NK-92 treated with Interleukin-12 subunit alpha and Interleukin-12 subunit beta, amount 100 ng/mL, for 24 hours (cell line): ENCODE measurements around the gene OR9A4.

Source experiments
- DNase-seq: peaks from one replicate; lab custom pipeline; 2025; lab: John Stamatoyannopoulos, UW

The OR9A4 gene

DNA sequence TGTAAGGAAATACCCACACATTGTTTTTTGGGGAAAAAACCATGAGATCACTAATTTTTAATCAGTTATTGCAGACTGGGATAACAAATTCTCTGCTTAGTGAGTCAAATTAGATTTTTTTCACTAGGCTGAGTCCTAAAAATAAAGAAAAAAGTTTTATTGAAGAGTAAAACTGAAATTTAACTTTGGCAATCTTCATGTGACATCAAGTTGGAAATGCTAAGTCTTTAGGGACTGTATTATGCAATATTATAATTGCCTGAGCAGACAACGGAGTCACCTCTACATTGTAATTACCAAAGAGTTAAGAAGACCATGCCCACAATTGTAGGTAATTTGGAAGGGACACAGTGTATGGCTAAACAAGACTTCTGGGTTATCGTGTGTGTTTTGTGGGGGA lies 32.8 kb downstream of the OR9A4 start:
- DNase-seq: no peak

DNA sequence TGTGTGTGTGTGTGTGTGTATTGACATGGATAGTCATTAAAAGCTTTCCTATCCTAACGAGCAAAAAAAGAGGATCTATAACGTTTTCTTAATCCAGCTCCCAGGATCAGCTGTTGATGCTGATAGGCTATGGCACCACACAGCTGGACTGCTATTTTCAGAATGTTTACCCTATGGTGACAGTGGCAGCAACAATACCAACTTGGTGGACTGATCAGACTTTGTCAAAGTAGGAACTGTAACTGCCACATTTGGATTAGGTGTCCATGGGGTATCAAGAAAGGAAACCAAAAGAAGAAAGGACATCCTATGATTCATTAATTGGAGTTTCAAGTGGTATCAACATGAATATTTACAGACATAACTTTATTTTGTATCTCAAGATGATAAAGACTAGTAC lies 33.3 kb downstream of the OR9A4 start:
- DNase-seq: no peak

DNA sequence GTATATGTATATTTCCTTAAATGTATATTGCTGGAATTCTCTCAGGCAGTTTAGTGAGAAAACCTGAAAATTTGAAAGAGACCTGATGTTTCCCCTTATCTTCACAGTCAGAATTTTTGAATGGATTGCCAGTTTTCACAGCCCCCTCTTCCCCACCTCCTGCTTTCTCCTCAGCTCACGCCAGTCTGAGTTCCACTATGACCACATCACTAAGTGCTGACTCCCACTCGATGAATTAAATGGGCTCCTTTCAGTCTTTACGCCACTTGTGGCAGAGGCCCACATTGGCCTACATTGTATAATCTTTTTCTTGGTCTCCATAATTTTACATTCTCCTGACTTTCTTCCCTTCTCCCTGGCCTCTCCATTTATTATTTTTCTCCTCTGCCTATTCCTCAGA lies 33.7 kb downstream of the OR9A4 start:
- DNase-seq: no peak

DNA sequence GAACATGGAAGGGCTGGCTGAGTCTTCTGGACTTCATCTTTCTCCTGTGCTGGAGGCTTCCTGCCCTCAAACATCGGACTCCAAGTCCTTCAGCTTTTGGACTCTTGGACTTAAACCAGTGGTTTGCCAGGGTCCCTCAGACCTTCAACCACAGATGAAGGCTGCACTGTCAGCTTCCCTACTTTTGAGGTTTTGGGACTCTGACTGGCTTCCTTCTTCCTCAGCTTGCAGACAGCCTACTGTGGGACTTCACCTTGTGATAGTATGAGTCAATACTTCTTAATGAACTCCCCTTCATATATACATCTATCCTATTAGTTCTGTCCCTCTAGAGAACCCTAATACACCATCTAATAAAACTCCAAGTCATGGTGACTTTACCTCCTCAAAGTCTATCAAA lies 34.6 kb downstream of the OR9A4 start:
- DNase-seq: no peak

DNA sequence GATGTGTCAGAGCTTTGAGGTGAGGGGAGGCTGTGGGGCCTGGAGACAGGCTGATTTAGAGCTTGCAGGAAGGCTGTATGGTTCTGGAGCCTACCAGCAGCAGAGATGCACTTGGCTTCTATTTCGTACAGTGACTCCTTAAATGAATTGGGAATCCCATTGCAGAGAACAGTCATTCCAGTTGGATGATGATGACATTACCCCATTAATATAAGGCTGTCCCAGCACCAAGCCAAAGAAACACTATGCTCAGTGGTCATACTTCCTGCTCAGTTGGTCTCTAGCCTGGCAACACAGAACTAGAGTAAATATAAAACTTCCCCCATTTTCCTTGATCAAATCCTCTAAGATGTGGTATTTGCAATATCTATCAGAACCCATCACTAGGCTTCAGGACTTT lies 36.3 kb downstream of the OR9A4 start:
- no peak for DNase-seq

DNA sequence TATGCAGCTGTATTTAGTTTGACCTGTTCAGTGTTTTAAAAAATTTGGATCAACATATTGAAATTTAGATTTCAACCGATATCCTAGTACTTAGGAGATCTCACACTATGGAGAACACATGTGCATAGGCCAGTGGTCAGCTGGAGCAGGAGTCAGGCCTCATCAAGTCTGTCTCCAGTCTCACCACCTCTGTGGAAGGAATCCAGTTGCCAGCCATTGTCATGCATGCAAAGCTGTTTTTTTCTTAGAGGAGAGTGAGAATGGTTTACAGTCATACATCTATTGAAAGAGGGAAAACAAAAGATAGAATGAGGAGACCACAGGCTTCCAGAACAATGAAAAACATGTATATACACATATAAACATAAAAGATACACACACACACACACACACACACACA lies 38.1 kb downstream of the OR9A4 start:
- no peak for DNase-seq

DNA sequence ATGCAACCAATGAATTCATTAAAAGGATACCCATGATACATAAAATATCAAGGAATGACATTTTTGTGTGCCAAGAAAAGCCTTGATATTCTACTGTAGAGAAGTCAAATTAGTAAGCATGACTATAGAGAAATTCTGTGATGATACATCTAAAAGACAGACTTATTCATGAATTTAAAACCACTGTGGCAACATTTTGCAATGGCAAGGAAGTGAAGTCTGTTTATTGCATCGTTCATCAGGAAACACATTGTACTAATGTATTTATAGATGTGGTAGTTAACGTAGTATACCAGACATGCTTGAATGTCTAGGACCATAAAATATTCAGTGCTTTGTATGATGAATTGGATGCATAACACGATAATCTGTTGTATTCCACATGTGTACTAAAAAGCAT lies 39.9 kb downstream of the OR9A4 start:
- no peak for DNase-seq

DNA sequence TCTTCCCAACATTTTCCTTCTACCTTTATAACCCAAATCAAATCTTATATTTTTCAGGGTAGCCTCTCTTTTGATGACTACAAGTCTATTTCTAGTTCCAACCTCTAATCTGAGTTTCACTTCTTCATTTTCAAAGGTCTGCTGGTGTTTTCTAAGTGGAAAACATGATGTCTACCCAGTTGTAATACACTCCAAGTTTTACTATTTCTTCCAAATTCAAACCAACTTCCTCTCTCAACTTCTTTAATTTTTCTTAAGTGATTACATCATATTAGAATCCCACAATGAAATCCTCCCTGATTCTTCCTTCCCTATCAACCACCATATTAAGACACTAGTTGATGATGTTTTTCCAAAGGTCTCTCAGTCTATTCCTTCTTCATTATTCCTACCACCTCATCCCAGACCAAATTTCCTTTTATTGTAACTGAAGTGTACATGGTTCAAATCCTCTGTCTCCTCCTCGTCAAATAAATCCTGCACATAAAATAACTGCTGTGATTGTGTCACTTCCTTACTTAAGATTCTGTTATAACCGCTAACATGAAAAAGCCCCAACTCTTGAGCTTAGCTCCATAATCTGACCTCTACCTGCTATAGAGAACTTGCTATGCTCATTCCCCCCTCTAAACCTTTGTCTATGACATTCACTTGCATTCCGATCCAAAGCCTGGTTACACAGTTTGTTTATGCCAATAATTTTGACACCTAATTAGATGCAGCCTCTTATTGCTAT lies 44.7 kb downstream of the OR9A4 start:
- no peak for DNase-seq
